Dedifferentiated amniotic fluid mesenchymal stem cell (primary cell): Measurements from ENCODE around the gene NR6A1.
"Not testable (repeated sequence)": the region's sequence is repeated elsewhere in the genome, so short reads cannot be mapped to it uniquely, and the experiment has no call there.

Source experiments
- DNase-seq: peaks from one replicate; pipeline ENCODE4 v3.0.0-alpha.2; 2016; ENCODE audit errors: extremely low spot score

Gene NR6A1

DNA sequence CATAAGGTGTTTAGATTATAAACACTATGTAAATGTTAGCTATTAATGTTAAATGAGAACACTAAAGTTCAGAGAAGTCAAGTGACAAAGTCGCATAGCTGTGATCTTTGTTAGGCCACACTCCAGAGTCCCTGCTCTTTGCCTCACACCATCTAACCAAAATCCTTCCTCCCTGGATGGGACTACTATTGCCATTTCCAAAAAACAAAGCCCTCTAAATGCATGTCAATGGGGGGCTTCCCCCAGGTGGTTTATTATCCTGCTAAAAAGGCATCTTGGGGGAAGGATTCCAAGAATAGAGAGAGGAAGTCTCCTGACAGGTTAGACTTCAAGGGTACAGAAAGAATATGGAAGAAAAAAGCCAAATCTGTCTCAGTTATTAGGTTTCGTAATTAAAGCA is 10.4 kb downstream of the NR6A1 start:
- no peak for DNase-seq

DNA sequence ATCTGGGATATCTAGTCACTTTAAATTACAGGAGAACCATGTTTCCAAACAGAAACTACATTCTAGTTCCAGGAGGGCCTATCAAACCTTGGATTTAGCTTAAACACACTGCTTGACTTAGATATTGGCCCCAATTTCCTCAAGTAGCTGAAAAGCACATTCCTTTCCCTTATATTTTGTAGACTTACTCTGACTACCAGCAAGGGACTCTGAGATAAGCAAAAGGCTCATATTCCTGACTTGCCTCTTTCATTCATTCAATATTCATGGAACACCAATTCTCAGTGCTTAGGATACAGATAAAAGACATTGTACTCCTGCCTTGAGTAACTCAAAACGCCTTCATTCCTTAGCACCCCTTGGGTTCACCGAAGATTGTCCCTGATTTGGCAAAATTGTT is 11.8 kb downstream of the NR6A1 start:
- no peak for DNase-seq

DNA sequence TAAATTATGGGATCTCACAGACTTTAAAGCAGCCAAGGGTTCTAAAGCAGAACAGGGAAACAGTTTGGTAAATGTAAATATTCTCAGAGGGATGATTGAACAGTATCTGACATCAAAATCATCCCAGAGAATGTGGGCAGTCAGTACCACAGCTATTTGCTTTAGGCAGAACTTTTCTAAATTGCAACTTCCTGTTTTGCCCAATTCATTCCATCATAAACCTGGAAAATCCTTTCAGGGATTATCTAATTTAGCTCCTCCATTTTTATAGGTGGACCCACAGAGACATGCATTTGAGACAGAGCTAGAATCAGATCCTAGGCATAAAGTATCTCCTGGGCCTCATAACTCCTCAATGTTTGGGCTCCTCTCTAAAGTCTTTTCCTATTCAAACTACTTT is 12.4 kb downstream of the NR6A1 start:
- DNase-seq: no peak

DNA sequence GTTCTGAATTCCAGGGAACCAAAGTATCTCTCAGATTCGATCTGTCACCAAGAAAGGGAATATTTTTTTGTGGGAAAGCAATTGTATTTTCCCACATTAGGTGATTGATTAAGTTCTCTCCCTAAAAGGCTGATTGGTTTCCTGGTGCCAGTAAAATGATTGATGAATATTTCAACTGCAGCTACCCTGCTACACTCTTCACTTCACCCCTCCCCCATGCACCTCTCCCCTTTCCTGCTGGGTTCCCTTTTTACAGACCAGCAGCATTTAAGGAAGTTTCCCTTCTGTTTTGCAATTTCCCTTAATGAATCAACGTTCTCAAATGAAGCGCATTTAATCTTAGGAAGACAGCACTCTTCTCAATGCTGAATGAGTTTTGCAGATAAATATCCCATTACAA is 13.1 kb downstream of the NR6A1 start:
- no peak for DNase-seq

DNA sequence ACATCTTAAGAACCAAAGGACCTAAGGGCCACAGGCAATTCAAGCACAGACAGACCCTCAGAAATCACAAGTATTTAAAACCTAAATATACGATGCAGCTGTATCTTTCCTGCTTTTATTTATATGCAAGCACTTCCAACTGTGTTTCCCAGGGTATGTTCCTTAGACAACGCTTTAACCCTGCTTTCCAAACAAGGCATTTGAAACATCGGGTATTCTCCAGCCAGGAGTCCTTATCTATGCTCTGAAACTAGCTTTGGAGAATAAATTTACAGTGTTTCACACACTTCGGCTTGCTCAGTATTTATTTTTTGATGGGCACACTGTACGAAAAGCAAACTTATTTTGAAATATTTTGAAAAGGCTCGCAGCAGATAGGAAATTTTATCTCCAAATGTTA is 13.5 kb downstream of the NR6A1 start:
- no peak for DNase-seq

DNA sequence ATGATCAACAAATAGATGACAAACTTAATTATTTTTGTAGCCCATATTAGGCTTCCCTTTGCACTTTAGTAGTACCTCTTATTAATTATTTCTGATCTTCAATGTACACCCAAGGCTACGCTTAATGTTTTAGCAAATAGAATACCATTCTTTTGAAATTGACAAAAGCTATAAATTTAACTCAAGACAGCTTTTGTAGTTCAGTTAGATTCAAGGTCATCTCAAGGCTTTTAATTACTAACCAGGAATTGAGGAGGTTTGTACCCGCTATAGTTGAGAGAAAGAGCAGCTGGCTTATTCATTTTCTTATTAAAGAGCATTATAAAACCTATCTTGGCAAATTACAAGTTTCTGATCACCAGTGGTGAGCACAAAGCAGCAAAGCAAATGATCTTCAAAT is 15.1 kb downstream of the NR6A1 start:
- no peak for DNase-seq

DNA sequence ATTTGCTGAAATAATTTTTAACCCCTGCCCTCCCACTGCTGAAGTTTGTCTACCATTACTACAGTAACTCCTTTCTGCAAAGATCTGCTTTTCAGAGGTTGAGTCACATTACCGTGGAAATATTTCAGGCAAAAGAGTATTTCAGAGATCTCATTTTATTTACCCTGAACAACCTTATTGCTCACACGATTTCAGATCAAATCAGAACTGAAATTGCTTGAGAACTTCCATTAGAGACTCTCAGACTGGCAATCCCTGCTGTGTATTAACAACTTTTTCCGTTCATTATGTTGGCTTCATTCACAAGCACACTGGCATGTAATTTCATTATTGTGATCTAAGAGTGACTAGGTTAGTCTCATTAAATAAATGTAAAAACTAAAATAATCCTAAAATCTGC is 16.1 kb downstream of the NR6A1 start:
- DNase-seq: no peak

DNA sequence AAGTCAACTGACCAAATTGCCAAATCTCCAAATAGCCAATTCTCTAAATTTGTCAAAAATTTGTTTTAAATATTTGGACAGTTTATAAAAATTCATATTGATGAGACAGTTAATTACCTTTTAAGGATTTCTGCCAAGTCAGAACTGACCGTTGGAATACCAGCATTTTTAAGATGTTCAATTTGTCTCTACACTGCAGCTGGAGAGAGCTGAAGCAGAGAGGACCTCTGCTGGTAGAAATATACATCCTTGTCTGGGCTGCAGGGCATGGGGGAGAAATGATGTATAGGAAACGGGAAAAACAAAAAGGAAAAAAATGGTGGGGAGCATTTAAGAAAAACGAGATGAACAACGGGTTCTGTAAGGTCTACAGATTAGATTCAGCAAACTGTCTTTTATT is 16.8 kb downstream of the NR6A1 start:
- DNase-seq: peak; percentile 53

DNA sequence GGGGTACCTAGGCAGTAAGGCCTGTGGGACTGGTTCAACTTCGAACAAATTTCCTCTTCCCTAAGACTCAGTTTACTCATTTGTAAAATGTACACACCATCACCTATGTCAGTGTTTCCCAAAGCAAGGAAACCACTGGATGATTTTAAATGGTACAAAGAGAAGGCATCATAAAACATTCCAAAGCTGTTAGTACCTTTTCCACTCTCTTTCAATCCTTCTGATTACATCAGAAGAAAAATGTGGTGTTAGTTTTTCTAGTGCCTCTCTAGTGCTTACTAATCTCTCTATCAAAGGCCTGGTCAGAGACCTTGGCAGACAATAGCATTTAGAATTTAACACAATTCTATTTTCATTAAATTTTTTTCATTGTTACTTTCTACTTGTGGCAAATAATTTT is 18.1 kb downstream of the NR6A1 start:
- DNase-seq: peak; percentile 49

DNA sequence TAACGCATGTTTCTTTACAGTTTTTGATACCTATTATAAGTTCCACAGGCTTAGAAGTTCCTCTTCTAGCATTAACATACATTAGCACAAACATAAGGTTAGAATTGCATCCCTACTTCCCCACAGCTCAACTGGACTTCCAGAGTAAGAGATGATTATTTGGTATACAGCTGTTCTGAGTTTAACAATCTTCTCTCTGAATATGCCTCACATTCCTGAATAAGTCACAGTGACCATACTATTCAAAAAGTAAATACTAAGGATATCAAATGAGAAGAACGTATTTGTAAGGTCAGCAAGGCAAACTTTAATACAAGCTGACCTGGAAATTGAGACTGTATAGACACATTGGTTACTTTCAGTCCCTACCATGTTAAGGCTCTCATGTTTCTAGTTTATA is 21.3 kb downstream of the NR6A1 start:
- peak; percentile 22 for DNase-seq

DNA sequence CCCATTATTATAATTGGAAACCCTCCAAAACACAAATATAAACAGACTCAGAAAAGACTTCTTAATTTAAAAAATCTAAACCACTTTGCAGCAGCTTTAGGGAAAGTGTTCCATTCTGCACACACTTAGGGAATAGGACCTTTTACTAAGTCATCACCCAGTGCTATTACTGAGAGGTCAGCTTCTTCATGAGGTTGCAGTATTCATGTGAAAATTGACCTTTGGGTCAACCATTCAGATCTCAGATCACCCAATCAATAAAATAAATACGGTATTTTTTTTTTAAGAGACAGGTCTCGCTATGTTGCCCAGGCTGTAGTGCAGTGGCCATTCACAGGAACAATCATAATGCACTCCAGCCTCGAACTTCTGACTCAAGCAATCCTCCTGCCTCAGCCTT is 21.8 kb downstream of the NR6A1 start:
- DNase-seq: no peak

DNA sequence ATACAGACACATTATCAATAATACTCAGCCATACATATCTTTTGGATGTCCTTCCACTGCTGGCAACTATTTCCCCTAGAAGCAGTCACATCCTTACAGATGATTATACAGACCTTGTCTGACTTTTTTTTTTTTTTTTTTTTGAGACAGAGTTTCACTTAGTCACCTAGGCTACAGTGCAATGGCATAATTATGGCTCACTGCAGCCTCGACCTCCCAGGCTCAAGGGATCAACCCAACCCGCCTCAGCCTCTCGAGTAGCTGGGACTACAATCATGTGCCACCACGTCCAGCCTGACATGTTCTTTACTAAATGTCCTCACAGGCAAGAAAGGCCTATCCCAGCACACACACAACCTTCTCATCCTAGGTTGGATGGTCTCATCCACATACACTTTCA is 24.0 kb downstream of the NR6A1 start:
- no peak for DNase-seq

DNA sequence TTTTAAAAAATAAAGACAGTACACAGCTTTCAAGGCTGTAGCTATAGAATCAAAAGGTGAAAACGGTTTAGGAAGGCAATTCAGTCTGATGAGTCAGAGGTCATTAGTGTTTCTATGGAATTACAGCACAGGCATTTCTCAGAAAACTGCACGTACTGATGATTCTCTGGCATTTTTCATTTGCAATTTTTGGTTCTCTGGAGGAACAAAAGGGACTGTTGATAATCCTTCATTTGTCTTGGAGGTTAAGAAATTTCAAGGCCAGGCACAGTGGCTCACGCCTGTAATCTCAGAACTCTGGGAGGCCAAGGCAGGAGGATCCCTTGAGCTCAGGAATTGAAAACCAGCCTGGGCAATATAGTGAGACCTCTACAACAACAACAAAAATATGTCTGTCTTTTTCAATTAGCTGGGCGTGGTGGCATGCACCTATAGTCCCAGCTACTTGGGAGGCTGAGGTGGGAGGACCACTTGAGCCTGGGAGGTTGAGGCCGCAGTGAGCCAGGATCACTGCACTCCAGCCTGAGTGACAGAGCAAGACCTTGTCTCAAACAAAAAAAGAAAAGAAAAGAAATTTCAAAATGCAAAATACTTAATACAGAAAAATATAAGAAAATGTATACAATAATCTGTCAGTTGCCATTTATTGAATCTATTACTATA is 27.3 kb downstream of the NR6A1 start:
- no peak for DNase-seq

DNA sequence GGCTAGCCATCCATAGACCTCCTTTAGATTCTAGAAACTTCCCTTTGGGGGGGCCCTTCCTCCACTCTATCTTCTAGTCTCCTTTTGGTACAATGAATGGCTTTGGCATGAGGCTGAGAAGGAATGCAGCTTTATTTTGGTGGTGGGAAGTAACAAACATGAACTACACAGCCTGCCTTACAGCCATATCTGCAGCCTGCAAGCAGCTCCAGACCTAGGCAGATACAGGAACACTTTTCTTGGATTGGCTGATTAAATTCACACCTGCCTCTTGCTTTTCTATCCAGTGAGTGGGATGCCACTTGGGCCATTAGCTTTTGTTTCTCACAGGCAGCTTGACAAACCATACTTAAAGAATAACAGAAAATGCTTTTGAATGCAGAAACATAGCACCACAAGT is 28.2 kb downstream of the NR6A1 start:
- no peak for DNase-seq

DNA sequence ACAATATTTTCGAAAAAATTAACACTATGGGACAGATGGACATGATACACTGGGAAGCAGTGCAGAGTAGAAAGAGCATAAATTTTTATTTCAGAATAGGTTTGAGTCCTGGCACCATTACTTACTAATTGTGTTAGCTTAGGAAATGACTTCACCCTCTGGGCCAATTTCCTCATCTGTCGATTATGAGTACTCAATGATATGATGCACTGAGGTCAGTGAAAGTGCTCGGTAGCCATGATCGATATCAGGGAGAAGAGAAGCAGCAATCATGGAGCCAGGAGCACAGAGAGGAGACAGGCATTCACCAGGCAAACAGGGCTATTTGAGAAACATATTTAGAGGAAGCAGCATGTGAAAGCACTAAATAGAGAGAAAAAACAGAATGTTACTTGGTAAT is 29.4 kb downstream of the NR6A1 start:
- DNase-seq: no peak

DNA sequence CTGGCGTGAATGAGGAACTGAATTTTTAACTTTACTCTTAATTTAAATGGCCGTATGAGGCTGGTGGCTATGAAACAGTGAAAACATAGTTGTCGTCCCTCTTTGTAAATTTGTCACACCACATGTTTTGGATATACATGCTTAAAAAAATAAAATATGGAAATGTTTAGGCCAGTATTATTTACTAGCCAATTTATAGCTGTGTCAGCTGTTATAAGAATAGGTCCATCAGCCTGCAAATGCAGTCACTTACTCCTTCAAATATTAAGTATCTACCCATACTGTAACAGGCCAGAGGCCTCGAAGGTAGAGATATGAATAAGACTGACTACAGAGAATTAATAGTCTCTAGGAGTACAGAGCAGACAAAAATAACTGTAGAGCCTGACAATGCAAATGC is 30.0 kb downstream of the NR6A1 start:
- no peak for DNase-seq

DNA sequence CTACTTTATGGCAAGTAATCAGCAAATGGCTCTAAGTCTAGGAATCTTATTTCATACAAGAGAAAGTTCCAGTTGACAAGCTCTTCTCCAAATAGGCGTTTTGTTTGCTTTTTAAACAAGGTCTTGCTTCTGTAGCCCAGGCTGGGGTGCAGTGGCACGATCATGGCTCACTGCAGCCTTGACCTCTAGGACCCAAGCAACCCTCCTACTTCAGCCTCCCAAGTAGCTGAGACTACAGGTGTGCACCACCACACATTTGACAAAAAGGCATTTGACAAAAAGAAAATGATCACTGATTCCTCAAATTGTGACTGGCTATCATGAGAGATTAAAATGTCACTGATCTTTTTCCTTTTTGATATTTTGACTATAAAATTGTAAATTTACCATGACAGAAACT is 31.8 kb downstream of the NR6A1 start:
- DNase-seq: no peak

DNA sequence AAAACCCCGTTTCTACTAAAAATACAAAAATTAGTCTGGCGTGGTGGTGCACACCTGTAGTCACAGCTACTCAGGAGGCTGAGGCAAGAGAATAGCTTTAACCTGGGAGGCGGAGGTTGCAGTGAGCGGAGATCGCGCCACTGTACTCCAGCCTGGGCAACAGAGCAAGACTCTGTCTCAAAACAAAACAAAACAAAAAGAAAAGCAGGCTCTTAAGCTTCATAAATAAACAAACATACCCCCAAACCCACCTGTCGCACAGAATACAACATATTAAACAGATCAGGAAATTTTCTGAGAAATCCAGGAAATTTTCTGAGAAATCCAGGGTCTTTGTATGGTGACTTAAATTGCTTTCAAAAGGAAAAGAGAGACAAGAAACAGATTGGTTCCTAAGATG is 33.0 kb downstream of the NR6A1 start:
- not testable (repeated sequence) for DNase-seq

DNA sequence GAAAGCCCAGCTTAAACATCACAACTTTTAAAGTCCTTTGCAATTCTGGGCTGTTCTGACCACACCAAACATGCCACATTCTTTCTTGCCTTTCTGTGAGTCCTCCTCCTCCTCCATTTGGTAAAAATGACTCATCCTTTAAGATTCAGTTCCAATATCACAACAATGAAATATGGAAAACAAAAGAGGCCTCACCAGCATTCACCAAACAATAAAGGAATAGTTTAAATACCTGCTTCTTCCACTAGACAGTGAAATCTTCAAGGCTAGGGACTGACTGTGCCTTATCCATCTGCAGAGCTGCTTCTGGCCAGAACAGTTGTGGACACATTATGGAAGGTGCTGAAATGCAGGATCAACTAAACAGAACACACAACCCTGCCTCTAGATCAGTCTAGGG is 36.0 kb downstream of the NR6A1 start:
- peak; percentile 64 for DNase-seq

DNA sequence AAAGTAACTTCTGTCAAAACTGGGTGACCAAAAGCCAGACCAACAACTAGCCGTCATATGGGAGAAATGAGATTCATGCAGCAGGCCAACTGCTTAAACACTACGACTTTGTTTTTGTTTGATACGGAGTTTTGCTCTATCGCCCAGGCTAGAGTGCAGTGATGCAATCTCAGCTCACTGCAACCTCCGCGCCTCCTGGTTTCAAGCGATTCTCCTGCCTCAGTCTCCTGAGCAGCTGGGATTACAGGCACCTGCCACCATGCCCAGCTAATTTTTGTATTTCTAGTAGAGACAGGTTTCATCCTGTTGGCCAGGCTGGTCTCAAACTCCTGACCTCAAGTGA is 36.4 kb downstream of the NR6A1 start:
- not testable (repeated sequence) for DNase-seq

DNA sequence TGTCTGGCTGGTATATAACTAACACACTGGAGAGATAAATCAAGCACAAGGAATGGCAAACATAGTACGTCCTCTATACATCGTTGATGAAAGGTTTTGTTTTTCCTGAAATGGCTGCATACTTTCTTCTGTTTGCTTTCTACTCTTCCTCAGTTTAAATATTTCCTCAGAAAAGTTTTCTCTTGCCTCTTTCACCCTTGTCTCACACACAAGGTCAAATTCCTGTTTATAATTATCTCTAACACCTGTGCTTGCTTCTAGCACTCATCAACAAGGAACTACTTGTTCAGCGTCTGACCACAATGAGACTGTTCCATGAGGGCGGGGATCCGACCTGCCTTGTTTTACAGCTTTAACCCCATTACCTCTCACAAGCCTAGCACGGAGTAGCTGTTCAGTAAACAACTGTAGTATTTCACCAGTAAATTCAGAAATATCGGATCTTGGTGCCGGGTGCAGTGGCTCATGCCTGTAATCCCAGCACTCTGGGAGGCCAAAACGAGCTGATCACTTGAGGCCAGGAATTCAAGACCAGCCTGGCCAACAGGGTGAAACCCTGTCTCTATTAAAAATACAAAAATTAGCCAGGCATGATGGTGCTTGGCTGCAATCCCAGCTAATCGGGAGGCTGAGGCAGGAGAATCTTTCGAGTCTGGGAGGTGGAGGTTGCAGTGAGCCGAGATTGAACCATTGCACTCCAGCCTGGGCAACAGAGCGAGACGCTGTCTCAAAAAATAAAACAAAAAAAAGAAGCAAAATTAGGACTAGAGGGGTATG is 37.0 kb downstream of the NR6A1 start:
- DNase-seq: no peak

DNA sequence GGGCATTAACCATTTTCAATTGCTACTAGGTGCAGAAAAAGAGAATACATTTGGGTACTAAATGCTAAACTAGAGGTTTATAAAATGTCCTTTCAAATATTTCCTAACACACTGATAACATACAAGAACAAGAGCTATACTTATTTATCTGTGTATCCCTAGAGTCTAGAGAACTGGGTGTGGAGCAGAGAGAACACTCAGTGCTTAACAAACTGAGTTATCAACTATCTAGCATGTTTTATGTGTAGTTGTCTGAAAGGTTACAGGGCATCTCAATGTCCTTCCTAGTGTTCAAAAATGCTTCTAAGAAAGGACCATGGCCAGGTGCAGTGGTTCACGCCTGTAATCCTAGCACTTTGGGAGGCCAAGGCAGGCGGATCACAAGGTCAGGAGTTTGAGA is 40.3 kb downstream of the NR6A1 start:
- DNase-seq: no peak

DNA sequence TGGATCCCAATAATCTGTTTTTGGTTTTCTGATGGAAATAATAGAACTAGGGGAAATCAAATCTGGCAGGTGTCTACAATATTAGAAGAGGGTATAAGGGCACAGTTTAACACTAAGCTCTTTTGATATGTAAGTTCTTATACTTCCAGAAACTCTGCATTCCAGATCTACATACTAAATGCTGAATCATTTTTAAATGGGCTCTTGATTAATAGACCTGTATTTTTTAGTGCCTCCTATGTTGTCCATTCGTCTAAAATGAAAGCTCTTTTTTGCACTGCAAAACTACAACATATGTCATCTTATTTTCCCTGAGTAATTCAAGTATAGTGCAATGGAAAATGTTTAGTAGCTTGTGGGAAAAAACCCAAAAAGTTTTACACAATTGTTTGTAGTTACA is 44.2 kb downstream of the NR6A1 start:
- DNase-seq: no peak

DNA sequence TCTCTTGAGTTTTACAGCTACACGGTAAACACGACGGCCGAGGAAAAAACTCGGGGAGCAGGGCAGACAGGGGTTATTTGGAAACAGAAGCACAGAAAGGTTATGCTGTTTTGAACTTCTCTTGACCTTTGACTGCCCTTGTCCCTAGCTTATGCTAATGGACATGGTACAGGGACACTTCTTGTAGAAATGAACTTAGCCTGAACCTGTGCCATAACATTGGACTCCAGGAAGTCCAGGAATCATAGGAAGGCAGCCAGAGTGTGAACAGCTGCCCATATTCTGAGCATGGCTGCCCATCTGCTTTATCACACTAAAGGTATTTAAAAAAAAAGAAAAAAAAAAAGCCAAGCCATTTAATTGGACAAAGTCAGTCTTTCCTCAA is 46.1 kb downstream of the NR6A1 start:
- DNase-seq: no peak
